Prostate gland (tissue), 2 donors: ENCODE results near the gene SYT11.

Source experiments
- CTCF ChIP-seq, 4 experiments: fragments of 200-600 bp in 2 of 4; fragments of 450-650 bp in 2 of 4; sonication (generic) in 2 of 4; IDR thresholded peaks; 1 replicate in 3 of 4; 2 replicates in 1 of 4; pipeline ENCODE4 v1.5.1; 2016 to 2019; ENCODE audit warnings: antibody characterized with exemption in 4 of 4, mild to moderate bottlenecking in 2 of 4, moderate library complexity in 2 of 4
- POLR2AphosphoS5 ChIP-seq: sonication (generic); formaldehyde crosslinking; IDR thresholded peaks from one replicate; pipeline ENCODE4 v1.6.1; 2017; ENCODE audit warnings: antibody characterized with exemption

- TF ChIP-seq CTCF (IDR thresholded peaks at IDR 0.05) (no peak), POLR2AphosphoS5 (no peak)
These were observed 73.1 kb downstream of the SYT11 start for GRCh38 chr1:155932487-155932886.
